GM03348 (cell line): Measurements from ENCODE around the gene TMEM175.

Experiments used
- DNase-seq: peaks from one replicate; pipeline ENCODE4 v3.0.0; 2012; ENCODE audit warnings: low spot score

TMEM175 gene

GRCh38 chr4:958696-959337 lies 26.6 kb downstream of the TMEM175 start:
- no peak for DNase-seq

- no peak for DNase-seq
Observed at GRCh38 chr4:959338-960139, 27.3 kb downstream of the TMEM175 start.

DNA sequence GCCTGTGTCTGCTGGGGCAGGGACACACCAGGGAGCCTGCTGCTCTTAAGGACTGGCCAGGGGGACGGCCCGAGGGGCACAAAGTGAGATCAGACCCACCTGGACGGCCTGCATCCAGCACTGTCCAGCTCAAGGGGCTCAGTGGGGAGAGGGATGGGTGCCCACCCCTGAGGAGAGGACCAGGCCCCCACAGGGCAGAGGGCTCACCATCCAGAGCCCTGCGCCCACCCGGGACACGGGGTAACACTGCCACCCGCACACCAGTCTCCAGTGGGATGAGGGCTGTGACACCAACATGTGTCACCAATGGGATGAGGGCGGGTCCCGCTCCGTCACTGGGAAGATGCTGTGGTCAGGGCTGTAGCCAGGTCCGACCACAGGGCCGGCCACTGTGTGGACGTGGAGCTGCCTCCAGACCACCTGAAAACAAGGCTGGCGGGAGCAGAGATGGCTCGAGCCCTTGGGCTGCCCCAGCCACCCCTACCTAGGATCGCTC lies 27.9 kb downstream of the TMEM175 start:
- no peak for DNase-seq

- no peak for DNase-seq
Observed at GRCh38 chr4:960636-961350, 28.5 kb downstream of the TMEM175 start.

DNA sequence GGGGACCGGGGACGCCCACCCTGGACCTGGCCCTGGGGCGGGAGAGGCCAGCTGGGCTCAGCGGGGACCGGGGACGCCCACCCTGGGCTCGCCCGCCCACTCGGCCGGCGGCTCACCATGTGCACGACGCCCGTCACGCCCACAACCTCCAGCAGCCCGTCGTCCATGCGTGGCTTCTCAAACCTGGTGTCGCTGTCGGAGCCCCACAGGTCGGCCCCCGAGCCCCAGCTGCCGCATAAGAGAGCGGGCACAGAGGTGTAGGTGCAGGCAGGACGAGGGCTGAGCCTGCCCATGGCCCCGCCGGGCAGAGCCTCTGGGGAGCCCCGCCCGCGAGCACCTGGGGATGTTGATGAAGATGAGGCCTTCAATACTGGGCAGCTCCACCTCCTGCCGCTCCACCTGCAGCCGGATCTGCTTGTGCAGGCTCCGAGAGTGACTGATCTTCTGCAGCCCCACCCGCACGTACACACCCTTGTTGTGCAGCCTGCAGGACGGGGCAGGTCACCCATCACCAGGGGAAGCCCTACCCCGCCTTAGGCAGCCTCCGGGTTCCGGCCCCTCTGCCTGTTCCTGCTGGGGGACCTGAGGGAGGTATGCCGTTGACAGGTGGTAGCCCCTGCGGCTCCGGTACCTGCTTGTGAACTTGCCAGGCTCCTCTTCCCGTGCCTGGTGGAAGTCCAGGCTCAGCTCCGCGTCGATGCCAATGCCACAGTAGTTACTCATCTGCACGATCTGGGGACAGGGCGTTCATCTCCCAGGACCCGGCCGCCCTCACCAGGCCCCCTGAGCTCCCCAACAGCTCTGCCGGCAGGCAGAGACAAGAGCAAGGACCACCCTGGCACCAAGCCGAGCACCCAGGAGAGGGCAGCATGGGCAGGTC lies 29.3 kb downstream of the TMEM175 start:
- DNase-seq, result no peak

- no peak for DNase-seq
Observed at GRCh38 chr4:962231-963208, 30.3 kb downstream of the TMEM175 start.

GRCh38 chr4:963276-964225 lies 31.3 kb downstream of the TMEM175 start:
- DNase-seq, result no peak

GRCh38 chr4:964346-965025 lies 32.2 kb downstream of the TMEM175 start:
- DNase-seq, result no peak

DNA sequence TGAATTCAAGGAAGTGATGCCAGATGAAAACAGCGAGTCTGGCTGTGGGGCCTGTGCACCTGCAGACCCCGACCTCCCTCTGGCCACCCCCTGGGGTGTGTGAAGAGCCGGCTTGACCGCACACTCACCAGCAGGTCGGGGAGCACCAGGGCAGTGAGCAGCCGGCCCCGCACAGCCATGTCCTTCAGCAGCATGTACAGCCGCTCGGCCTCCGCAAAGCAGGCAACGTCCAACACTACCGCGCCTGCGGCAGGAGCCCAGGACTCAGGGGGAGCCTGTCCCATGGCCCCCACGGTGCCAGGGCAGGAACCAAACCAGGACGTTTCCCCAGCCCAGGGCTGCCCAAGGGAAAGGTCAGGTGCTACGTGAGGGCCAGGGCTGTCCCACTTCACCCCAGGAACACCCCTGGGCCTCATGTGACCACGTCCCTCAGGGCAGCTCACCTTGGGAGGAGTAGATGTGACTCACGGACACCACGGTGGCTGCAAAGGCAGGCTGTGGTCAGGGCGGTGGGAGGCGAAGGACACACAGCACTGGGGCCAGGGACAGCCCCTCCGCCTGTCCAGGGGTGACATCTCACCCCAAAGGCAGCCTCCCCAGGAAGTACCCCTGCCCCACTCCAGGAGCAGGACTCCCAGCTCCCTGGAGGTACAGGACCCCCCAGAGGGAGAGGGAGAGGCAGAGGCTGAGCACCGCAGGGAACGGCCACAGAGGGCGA lies 32.9 kb downstream of the TMEM175 start:
- DNase-seq, result no peak

GRCh38 chr4:965766-966134 lies 33.5 kb downstream of the TMEM175 start:
- DNase-seq, result no peak

- no peak for DNase-seq
Observed at GRCh38 chr4:966266-967112, 34.2 kb downstream of the TMEM175 start.

- DNase-seq, result no peak
Observed at GRCh38 chr4:967113-968104, 35.1 kb downstream of the TMEM175 start.

DNA sequence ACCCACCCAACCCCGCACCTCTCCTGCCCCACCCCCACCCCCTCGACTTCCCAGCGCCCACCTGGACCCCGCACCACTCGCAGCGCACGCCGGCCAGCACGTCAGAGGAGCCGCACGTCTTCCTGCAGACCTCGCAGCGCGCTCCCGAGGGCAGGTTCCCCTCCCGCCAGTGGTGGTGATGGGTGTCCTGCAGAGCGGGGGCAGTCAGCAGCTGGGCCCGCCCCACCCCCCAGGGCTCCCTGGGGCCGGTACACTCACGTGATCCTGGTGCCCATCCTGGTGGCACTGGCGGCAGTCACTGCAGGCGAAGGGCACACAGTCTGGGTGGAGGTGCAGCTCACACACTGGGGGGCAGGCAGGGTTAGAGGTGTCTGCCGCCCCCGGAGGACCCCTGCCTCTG lies 36.0 kb downstream of the TMEM175 start:
- no peak for DNase-seq

DNA sequence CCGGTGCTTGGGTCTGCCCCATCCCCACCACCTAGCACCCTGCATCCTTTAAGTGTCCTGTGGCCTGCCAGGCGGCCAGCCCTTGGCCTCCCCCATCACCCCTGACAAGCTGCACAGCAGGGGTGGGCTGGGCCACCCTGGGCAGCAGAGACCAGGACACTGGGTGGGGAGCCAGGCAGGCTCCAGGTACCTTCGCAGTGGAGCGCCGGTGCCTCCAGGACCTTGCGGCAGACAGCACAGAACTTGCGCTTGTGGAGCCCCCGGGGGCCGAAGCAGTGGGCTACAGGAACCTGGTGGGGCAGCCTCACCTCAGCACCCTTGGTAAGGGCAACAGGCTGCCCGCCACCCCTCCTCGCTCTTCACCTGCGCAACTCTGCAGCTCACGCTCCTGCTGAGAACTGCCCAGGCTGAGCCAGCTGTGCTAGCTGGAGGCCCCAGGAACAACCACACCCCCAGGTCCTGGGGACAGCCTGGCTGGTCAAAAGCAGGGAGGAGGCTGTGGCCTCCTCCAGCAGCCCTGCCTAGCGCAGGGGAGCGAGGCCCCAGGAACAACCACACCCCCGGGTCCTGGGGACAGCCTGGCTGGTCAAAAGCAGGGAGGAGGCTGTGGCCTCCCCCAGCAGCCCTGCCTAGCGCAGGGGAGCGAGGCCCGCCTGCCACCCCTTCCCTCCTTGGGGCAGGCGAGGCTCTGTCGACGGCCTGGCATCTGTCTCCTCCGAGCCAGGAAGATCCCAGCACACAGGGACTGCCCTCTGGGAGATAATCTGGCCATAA lies 36.5 kb downstream of the TMEM175 start:
- no peak for DNase-seq

DNA sequence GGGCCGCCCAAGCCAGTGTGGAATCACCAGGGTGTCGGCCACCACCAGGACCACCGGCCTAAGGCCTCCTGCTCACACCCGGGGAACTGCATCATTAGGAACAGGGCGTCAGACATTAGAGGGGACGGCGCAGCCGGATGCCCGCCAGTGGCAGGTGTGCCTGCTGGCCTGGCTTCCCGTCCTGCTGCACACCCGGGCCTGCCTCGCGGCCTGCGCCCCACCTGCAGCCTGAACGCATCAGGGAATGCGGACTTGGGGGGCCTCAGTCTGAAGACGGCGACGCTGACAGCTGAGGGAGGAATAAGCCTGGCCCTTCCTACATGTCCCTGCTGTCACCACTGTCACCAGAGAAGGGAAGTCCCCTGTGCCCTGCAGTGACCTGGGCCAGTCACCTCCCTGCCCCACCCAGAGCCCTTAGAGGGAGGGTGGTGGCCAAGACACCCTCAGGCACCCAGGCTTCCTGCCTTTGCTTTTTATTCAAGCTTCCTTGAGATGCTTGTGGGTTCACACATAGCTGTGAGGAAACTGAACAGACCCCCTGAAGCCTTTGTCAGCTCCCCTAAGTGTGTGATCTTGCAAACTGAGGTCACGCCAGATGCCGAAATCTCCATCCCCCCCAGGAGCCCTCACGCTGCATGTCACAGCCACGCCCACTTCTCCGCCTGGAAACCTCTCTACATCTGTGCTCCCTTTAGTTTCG lies 37.9 kb downstream of the TMEM175 start:
- DNase-seq, result no peak
